Stimulated activated CD8-positive, alpha-beta memory T cell treated with anti-CD3 and anti-CD28 coated beads, Interleukin-4, amount 100 ng/mL, for 1 hour (primary cell): ENCODE results near the gene TRIM75.
"Not testable (repeated sequence)": the region's sequence is repeated elsewhere in the genome, so short reads cannot be mapped to it uniquely, and the experiment has no call there.

Experiments used
- DNase-seq, 2 donors: peaks; one replicate each; pipeline ENCODE4 v3.0.0-alpha.2; 2020; ENCODE audit warnings: low read depth in 2 of 2, low spot score in 1 of 2

The TRIM75 gene

GRCh38 chr4:165053645-165054044 is at the start of gene TRIM75:
Gene TRIM75, plus strand, starts transcription at chr4:165053866. Its CDS starts 5,282 bp downstream, at chr4:165059148.
- DNase-seq, result no peak

- DNase-seq, result no peak
Observed at GRCh38 chr4:165005352-165005925, 48.2 kb upstream of the TRIM75 start.

- no peak for DNase-seq
Observed at GRCh38 chr4:165006456-165006855, 47.2 kb upstream of the TRIM75 start.

- no peak for DNase-seq
Observed at GRCh38 chr4:165006886-165007285, 46.8 kb upstream of the TRIM75 start.

GRCh38 chr4:165009493-165010227 is 44.0 kb upstream of the TRIM75 start:
- no peak for DNase-seq

GRCh38 chr4:165010487-165010886 is 43.2 kb upstream of the TRIM75 start:
- DNase-seq, result no peak

GRCh38 chr4:165010991-165011390 is 42.7 kb upstream of the TRIM75 start:
- DNase-seq, result no peak

- no peak for DNase-seq
Observed at GRCh38 chr4:165011403-165011802, 42.3 kb upstream of the TRIM75 start.

- DNase-seq, result no peak
Observed at GRCh38 chr4:165013691-165014090, 40.0 kb upstream of the TRIM75 start.

- DNase-seq, result no peak
Observed at GRCh38 chr4:165016971-165017370, 36.7 kb upstream of the TRIM75 start.

- not testable (repeated sequence) for DNase-seq
Observed at GRCh38 chr4:165019995-165020394, 33.7 kb upstream of the TRIM75 start.

GRCh38 chr4:165025782-165026181 is 27.9 kb upstream of the TRIM75 start:
- DNase-seq, result not testable (repeated sequence)

GRCh38 chr4:165027762-165028402 is 25.8 kb upstream of the TRIM75 start:
- DNase-seq, result no peak

GRCh38 chr4:165031436-165032211 is 22.0 kb upstream of the TRIM75 start, which contains the start of gene TRIM60:
Gene TRIM60, plus strand, starts transcription at chr4:165031999. Its CDS starts 8,074 bp downstream, at chr4:165040073.
- DNase-seq, result no peak

GRCh38 chr4:165048170-165048569 is 5.5 kb upstream of the TRIM75 start:
- no peak for DNase-seq

- DNase-seq, result no peak
Observed at GRCh38 chr4:165052627-165053026, 1.0 kb upstream of the TRIM75 start.

- no peak for DNase-seq
Observed at GRCh38 chr4:165055601-165056000, 1.9 kb downstream of the TRIM75 start.

GRCh38 chr4:165058666-165059065 is 5.0 kb downstream of the TRIM75 start:
- DNase-seq, result no peak

- DNase-seq, result no peak
Observed at GRCh38 chr4:165059386-165059785, 5.7 kb downstream of the TRIM75 start.

- no peak for DNase-seq
Observed at GRCh38 chr4:165060938-165061337, 7.3 kb downstream of the TRIM75 start.

- no peak for DNase-seq
Observed at GRCh38 chr4:165070560-165070959, 16.9 kb downstream of the TRIM75 start.
